ENCODE data around the gene PLOD2.
A peak's percentile ranks its signal among the peaks of the same experiment; 100 is the strongest.

Gene PLOD2

GRCh38 chr3:146165877-146166276 is 4.9 kb upstream of the PLOD2 start:
- DNase-seq = no peak

GRCh38 chr3:146164971-146165769 is 4.2 kb upstream of the PLOD2 start:
- no peak for DNase-seq

- no peak for DNase-seq
These were observed 3.5 kb upstream of the PLOD2 start for GRCh38 chr3:146164506-146164905.

GRCh38 chr3:146164071-146164470 is 3.1 kb upstream of the PLOD2 start:
- no peak for DNase-seq

GRCh38 chr3:146163584-146163983 is 2.6 kb upstream of the PLOD2 start:
- no peak for DNase-seq

GRCh38 chr3:146162561-146162960 is 1.6 kb upstream of the PLOD2 start:
- no peak for DNase-seq

- peak; percentile 46 to 47 for DNase-seq
These were observed 649 bp upstream of the PLOD2 start for GRCh38 chr3:146161663-146162002.

- peak; percentile 55 to 81 for DNase-seq
These were observed 542 bp downstream of the PLOD2 start for GRCh38 chr3:146160321-146160963.

- no peak for DNase-seq
These were observed 1.2 kb downstream of the PLOD2 start for GRCh38 chr3:146159616-146160320.

GRCh38 chr3:146159037-146159436 is 1.9 kb downstream of the PLOD2 start:
- no peak for DNase-seq

- DNase-seq = no peak
These were observed 3.5 kb downstream of the PLOD2 start for GRCh38 chr3:146157325-146158060.

- no peak for DNase-seq
These were observed 4.2 kb downstream of the PLOD2 start for GRCh38 chr3:146156666-146157314.

GRCh38 chr3:146156095-146156494 is 4.9 kb downstream of the PLOD2 start:
- DNase-seq = no peak

- DNase-seq = no peak
These were observed 6.0 kb downstream of the PLOD2 start for GRCh38 chr3:146154995-146155394.

GRCh38 chr3:146154316-146154715 is 6.7 kb downstream of the PLOD2 start:
- no peak for DNase-seq

- no peak for DNase-seq
These were observed 7.6 kb downstream of the PLOD2 start for GRCh38 chr3:146153429-146153828.

- DNase-seq = no peak
These were observed 8.2 kb downstream of the PLOD2 start for GRCh38 chr3:146152834-146153233.

GRCh38 chr3:146148468-146148931 is 12.5 kb downstream of the PLOD2 start:
- no peak for DNase-seq

GRCh38 chr3:146145642-146146041 is 15.3 kb downstream of the PLOD2 start:
- DNase-seq = no peak

- no peak for DNase-seq
These were observed 18.2 kb downstream of the PLOD2 start for GRCh38 chr3:146142757-146143156.

- DNase-seq = no peak
These were observed 21.3 kb downstream of the PLOD2 start for GRCh38 chr3:146139586-146140110.

GRCh38 chr3:146138902-146139301 is 22.1 kb downstream of the PLOD2 start:
- no peak for DNase-seq
